C4-2B (cell line): ENCODE data around the gene S100A5.

Experiments
- CTCF ChIP-seq: fragments of 450-650 bp; conservative IDR thresholded peaks from 2 replicates; pipeline ENCODE4 v1.5.1; 2017; ENCODE audit warnings: mild to moderate bottlenecking
- ZFX ChIP-seq: fragments of 450-650 bp; IDR thresholded peaks from 2 replicates; pipeline ENCODE4 v1.6.1; 2017

GRCh38 chr1:153536012-153536670, 4.6 kb downstream of the S100A5 start:
- TF ChIP-seq CTCF (no peak), ZFX (no peak)
